Subcutaneous adipose tissue (tissue), 4 donors: ENCODE measurements around the gene RPS6KL1. TPM values are rescaled to one million over a fixed set of nuclear protein-coding genes. Genes with fewer than 3 reads are reported as not detected.

ENCODE experiments used
- CTCF ChIP-seq: fragments of 450-650 bp; IDR thresholded peaks from one replicate; pipeline ENCODE4 v1.5.1; 2016; ENCODE audit warnings: low read depth, mild to moderate bottlenecking, control low read depth, antibody characterized with exemption, moderate library complexity
- total RNA-seq, 4 donors: library from RNA; depleted of rRNA; stranded (reverse); fragments of >200 nt; gene quantifications; one replicate each; pipeline ENCODE4 v1.1.0, GENCODE V29; 2016

RPS6KL1 gene
- total RNA-seq, 4 donors from 2014 or later = 1.1 to 13.6 (median 3.7) TPM

GRCh38 chr14:74938531-74939495, 15.8 kb upstream of the RPS6KL1 start:
- TF ChIP-seq CTCF = no peak

GRCh38 chr14:74937171-74937570, 14.1 kb upstream of the RPS6KL1 start:
- TF ChIP-seq CTCF = no peak

GRCh38 chr14:74936731-74937130, 13.7 kb upstream of the RPS6KL1 start:
- no peak for TF ChIP-seq CTCF

- no peak for TF ChIP-seq CTCF
Measured at GRCh38 chr14:74936151-74936550, 13.1 kb upstream of the RPS6KL1 start.

GRCh38 chr14:74935360-74935680, 12.3 kb upstream of the RPS6KL1 start:
- no peak for TF ChIP-seq CTCF

- no peak for TF ChIP-seq CTCF
Measured at GRCh38 chr14:74934476-74935359, 11.7 kb upstream of the RPS6KL1 start.

- no peak for TF ChIP-seq CTCF
Measured at GRCh38 chr14:74934041-74934440, 11.0 kb upstream of the RPS6KL1 start.
